IMR-90 (cell line): ENCODE data around the gene SRCAP. TPM values are rescaled to one million over a fixed set of nuclear protein-coding genes. Genes with fewer than 3 reads are reported as not detected.

Source experiments
- ATAC-seq: fragments of 200-7000 bp; cut with Tn5 transposase; 2 replicates; pipeline ENCODE4 v1.9.1; 2020; ENCODE audit warnings: low read depth, mild to moderate bottlenecking, moderate library complexity
- Bru-seq: library from RNA; stranded (reverse); fragments of 400-500 nt; gene quantifications from one replicate; lab custom pipeline; 2021; lab: Mats Ljungman, UMichigan
- BruChase-seq, 2 experiments: library from RNA; stranded (reverse); fragments of 400-500 nt; gene quantifications; one replicate each; lab custom pipeline; 2021; lab: Mats Ljungman, UMichigan
- BruUV-seq: library from RNA; stranded (reverse); fragments of 400-500 nt; replicated peaks from 2 replicates; lab custom pipeline; 2021; lab: Mats Ljungman, UMichigan
- CTCF ChIA-PET: fragments of 300-600 bp; formaldehyde crosslinking; extraction: SDS; loops from one replicate; lab custom pipeline; 2021; ENCODE audit warnings: antibody characterized with exemption; lab: Yijun Ruan, JAX
- POLR2A ChIA-PET: fragments of 300-600 bp; sonication (Branson Sonifier 250); formaldehyde crosslinking; loops from one replicate; lab custom pipeline; 2022; ENCODE audit warnings: antibody characterized with exemption; ENCODE audit not compliant: unreplicated experiment; lab: Charles Lee
- DNase-seq: peaks from one replicate; pipeline ENCODE4 v3.0.0; 2013
- H2AFZ ChIP-seq: replicated peaks from 2 replicates; pipeline ENCODE3; 2013; ENCODE audit warnings: low read length, mild to moderate bottlenecking; ENCODE audit not compliant: poor library complexity
- H2AK5ac ChIP-seq: 2 replicates; pipeline ENCODE4 v1.6.1; 2013; ENCODE audit warnings: low read depth, low read length, inconsistent platforms
- H2AK9ac ChIP-seq: replicated peaks from 2 replicates; pipeline ENCODE3; 2013; ENCODE audit warnings: mild to moderate bottlenecking, low read depth, low read length, moderate library complexity; ENCODE audit not compliant: poor library complexity
- H2BK120ac ChIP-seq: 2 replicates; pipeline ENCODE4 v1.6.1; 2013; ENCODE audit warnings: low read depth, low read length, inconsistent platforms
- H2BK15ac ChIP-seq: 3 replicates; pipeline ENCODE4 v1.6.1; 2013; ENCODE audit warnings: low read depth, low read length, inconsistent platforms
- H2BK20ac ChIP-seq: 2 replicates; pipeline ENCODE4 v1.6.1; 2013; ENCODE audit warnings: low read depth, mild to moderate bottlenecking, inconsistent platforms, low read length, moderate library complexity
- H2BK5ac ChIP-seq: 2 replicates; pipeline ENCODE4 v1.6.1; 2013; ENCODE audit warnings: mild to moderate bottlenecking, low read depth, low read length, inconsistent platforms; ENCODE audit not compliant: poor library complexity, severe bottlenecking
- H3K14ac ChIP-seq: replicated peaks from 2 replicates; pipeline ENCODE4 v1.6.1; 2013; ENCODE audit warnings: low read depth, low read length, inconsistent platforms
- H3K18ac ChIP-seq: 2 replicates; pipeline ENCODE4 v1.6.1; 2013; ENCODE audit warnings: low read depth, low read length, control low read depth
- H3K23ac ChIP-seq: 2 replicates; pipeline ENCODE4 v1.6.1; 2013; ENCODE audit warnings: low read depth, low read length, inconsistent platforms
- H3K27ac ChIP-seq: 2 replicates; pipeline ENCODE4 v1.5.1; 2013; ENCODE audit warnings: mild to moderate bottlenecking, control low read depth, low read length; ENCODE audit not compliant: insufficient read depth
- H3K27me3 ChIP-seq: 2 replicates; pipeline ENCODE4 v1.6.1; 2013; ENCODE audit warnings: low read length; ENCODE audit not compliant: control insufficient read depth, insufficient read depth
- H3K36me3 ChIP-seq: 2 replicates; pipeline ENCODE4 v1.6.1; 2013; ENCODE audit warnings: low read length, mixed read lengths; ENCODE audit not compliant: control insufficient read depth, insufficient read depth
- H3K4ac ChIP-seq: 2 replicates; pipeline ENCODE4 v1.6.1; 2013; ENCODE audit warnings: low read depth, low read length, inconsistent platforms
- H3K4me1 ChIP-seq: 2 replicates; pipeline ENCODE4 v1.6.1; 2013; ENCODE audit warnings: low read length, mixed read lengths; ENCODE audit not compliant: control insufficient read depth, insufficient read depth
- H3K4me2 ChIP-seq: 2 replicates; pipeline ENCODE4 v1.6.1; 2013; ENCODE audit warnings: low read depth, mild to moderate bottlenecking, control low read depth, low read length, moderate library complexity
- H3K4me3 ChIP-seq: 2 replicates; pipeline ENCODE4 v1.5.1; 2013; ENCODE audit warnings: low read depth, mild to moderate bottlenecking, control low read depth, low read length, moderate library complexity; ENCODE audit not compliant: insufficient read depth
- H3K56ac ChIP-seq: 2 replicates; pipeline ENCODE4 v1.6.1; 2013; ENCODE audit warnings: low read length, inconsistent platforms; ENCODE audit not compliant: insufficient read depth; ENCODE audit errors: extremely low read depth
- H3K79me1 ChIP-seq, 2 experiments: 2 replicates each; pipeline ENCODE4 v1.6.1; 2013; ENCODE audit warnings: low read length in 2 of 2, inconsistent platforms in 1 of 2, low read depth in 1 of 2
- H3K9ac ChIP-seq: 2 replicates; pipeline ENCODE4 v1.6.1; 2013; ENCODE audit warnings: low read depth, low read length, control low read depth
- H3K9me1 ChIP-seq: 2 replicates; pipeline ENCODE4 v1.6.1; 2013; ENCODE audit warnings: low read length, inconsistent platforms; ENCODE audit not compliant: insufficient read depth
- H3K9me3 ChIP-seq: 2 replicates; pipeline ENCODE4 v1.6.1; 2013; ENCODE audit warnings: low read length; ENCODE audit not compliant: control insufficient read depth, insufficient read depth
- H4K20me1 ChIP-seq: 2 replicates; pipeline ENCODE4 v1.6.1; 2013; ENCODE audit warnings: low read length, inconsistent platforms; ENCODE audit not compliant: insufficient read depth
- H4K5ac ChIP-seq: 2 replicates; pipeline ENCODE4 v1.6.1; 2013; ENCODE audit warnings: mild to moderate bottlenecking, low read depth, low read length, control low read depth
- H4K8ac ChIP-seq, 2 experiments: 2 replicates each; pipeline ENCODE4 v1.6.1; 2013; ENCODE audit warnings: low read depth in 2 of 2, low read length in 2 of 2, control low read depth in 1 of 2, inconsistent platforms in 1 of 2
- H4K91ac ChIP-seq: 2 replicates; pipeline ENCODE4 v1.6.1; 2013; ENCODE audit warnings: low read depth, low read length, inconsistent platforms; ENCODE audit not compliant: insufficient read depth
- BHLHE40 ChIP-seq: fragments of 150-350 bp; IDR thresholded peaks from 2 replicates; pipeline ENCODE4 v1.6.1; 2016; ENCODE audit warnings: mild to moderate bottlenecking, low read depth, low read length
- CEBPB ChIP-seq: IDR thresholded peaks from 2 replicates; pipeline ENCODE4 v1.6.1; 2012; ENCODE audit warnings: low read depth, low read length, improper control_type of control experiment
- ELK1 ChIP-seq: fragments of 150-350 bp; IDR thresholded peaks from 2 replicates; pipeline ENCODE4 v1.6.1; 2016; ENCODE audit warnings: low read depth, mild to moderate bottlenecking, low read length, moderate library complexity, borderline replicate concordance
- FOS ChIP-seq: fragments of 150-350 bp; IDR thresholded peaks from 2 replicates; pipeline ENCODE4 v1.6.1; 2016; ENCODE audit warnings: low read depth, low read length
- MAFK ChIP-seq: IDR thresholded peaks from 2 replicates; pipeline ENCODE4 v1.6.1; 2012; ENCODE audit warnings: low read depth, low read length, improper control_type of control experiment
- MAZ ChIP-seq: IDR thresholded peaks from 2 replicates; pipeline ENCODE4 v1.6.1; 2012; ENCODE audit warnings: low read depth, mild to moderate bottlenecking, low read length, improper control_type of control experiment, moderate library complexity, borderline replicate concordance
- MXI1 ChIP-seq: IDR thresholded peaks from 2 replicates; pipeline ENCODE4 v1.6.1; 2012; ENCODE audit warnings: low read depth, mild to moderate bottlenecking, low read length, moderate library complexity, borderline replicate concordance
- NFE2L2 ChIP-seq: fragments of 150-350 bp; IDR thresholded peaks from 2 replicates; pipeline ENCODE4 v1.6.1; 2016; ENCODE audit warnings: low read depth, mild to moderate bottlenecking, low read length
- POLR2A ChIP-seq: IDR thresholded peaks from 2 replicates; pipeline ENCODE4 v1.6.1; 2012; ENCODE audit warnings: mild to moderate bottlenecking, low read depth, low read length
- RAD21 ChIP-seq: IDR thresholded peaks from 2 replicates; pipeline ENCODE4 v1.6.1; 2012; ENCODE audit warnings: low read length, improper control_type of control experiment
- RCOR1 ChIP-seq: IDR thresholded peaks from 2 replicates; pipeline ENCODE4 v1.6.1; 2012; ENCODE audit warnings: mild to moderate bottlenecking, low read length, improper control_type of control experiment; ENCODE audit not compliant: insufficient replicate concordance
- RFX5 ChIP-seq: IDR thresholded peaks from 2 replicates; pipeline ENCODE4 v1.8.0; 2012; ENCODE audit warnings: low read depth, mild to moderate bottlenecking, low read length, moderate library complexity
- SMC3 ChIP-seq: fragments of 150-350 bp; IDR thresholded peaks from 2 replicates; pipeline ENCODE4 v1.6.1; 2016; ENCODE audit warnings: low read depth, mild to moderate bottlenecking, antibody characterized with exemption, low read length, moderate library complexity
- USF2 ChIP-seq: fragments of 150-350 bp; IDR thresholded peaks from 2 replicates; pipeline ENCODE4 v1.6.1; 2017; ENCODE audit warnings: mild to moderate bottlenecking, antibody characterized with exemption, low read length, low read depth
- WGBS, 2 experiments: methylation state at CpG; one replicate each; pipeline versions ENCODE4 v1.1.5 to v1.1.7; 2013; ENCODE audit warnings: missing lambda C conversion rate in 2 of 2; ENCODE audit not compliant: insufficient read length in 1 of 2; ENCODE audit errors: extremely low coverage in 2 of 2; 5-methylcytosine and 5-hydroxymethylcytosine counted together
- dilution Hi-C: fragments of 300-500 bp; cut with HindIII; formaldehyde crosslinking; loops from one replicate; pipeline ENCODE4 v1.14.3; 2018; ENCODE audit warnings: low sequenced_read_pairs; ENCODE audit not compliant: unreplicated experiment
- in situ Hi-C: fragments of 300-500 bp; cut with MboI; formaldehyde crosslinking; loops from 3 replicates; pipeline ENCODE4 v1.14.3; 2019; ENCODE audit warnings: low sequenced_read_pairs, inconsistent platforms, mixed read lengths
- intact Hi-C: fragments of 100-400 bp; cut with micrococcal nuclease; formaldehyde crosslinking; loops from 2 replicates; pipeline ENCODE4 v1.10.0; 2022
- long read RNA-seq: library from polyadenylated mRNA; unstranded; transcript quantifications from one replicate; pipeline ENCODE4 v2.0.0, GENCODE V29; 2021; ENCODE audit not compliant: unreplicated experiment
- polyA plus RNA-seq, 3 experiments: library from polyadenylated mRNA; depleted of rRNA; stranded (reverse); fragments of >200 nt; gene quantifications; 2 replicates each; pipeline ENCODE4 v1.2.3, GENCODE V29; 2012; ENCODE audit warnings: low replicate concordance in 1 of 3
- total RNA-seq: library from RNA; depleted of rRNA; stranded (reverse); fragments of >200 nt; gene quantifications from 2 replicates; pipeline ENCODE4 v1.2.3, GENCODE V29; 2012; rRNA removed

Gene SRCAP
- total RNA-seq (4.5 and 6.4 TPM in 2 replicates), polyA plus RNA-seq (2012; rRNA removed) (8.2 and 8.9 TPM in 2 replicates), Bru-seq, nascent RNA (percentile 86 among the genes with signal in this experiment), BruChase-seq, experiment 1, labeled RNA remaining after a 6-hour chase (percentile 91 among the genes with signal in this experiment), BruChase-seq, experiment 2, labeled RNA remaining after a 2-hour chase (percentile 85 among the genes with signal in this experiment)
- 3.1 and 6.8 TPM in 2 replicates for polyA plus RNA-seq (2012; cell fraction: cytosol; rRNA removed)
- polyA plus RNA-seq (2012; cell fraction: nucleus; rRNA removed; ENCODE audit: low replicate concordance), result 15.4 and 26.0 TPM in 2 replicates
- long read RNA-seq, partial matches to known transcripts, result 0 of 1 reads
- long read RNA-seq, other reads (novel, unspliced or antisense), result 1 of 1 reads

- peaks cover 8% of the 10 kb centered on the region for H3K4me1 ChIP-seq
- H3K14ac ChIP-seq, result peak within 1 kb of the TSS; percentile 99
- 5% methylated on average over 6 of the region's 57 CpGs; no CpG with 5 or more reads in 1 of the 2 experiments for WGBS, 2 experiments
- H3K56ac ChIP-seq, result peak within 1 kb of the TSS; percentile 99
- H2AFZ ChIP-seq, result peak within 1 kb of the TSS; percentile 100
- peaks cover 21% of the 10 kb centered on the region for H3K36me3 ChIP-seq
- peak within 1 kb of the TSS; percentile 100 for H2AK9ac ChIP-seq
- H3K27ac ChIP-seq, result peak within 1 kb of the TSS; percentile 99
- ChIA-PET CTCF (no interaction called here), POLR2A (no interaction called here)
- peaks cover 4% of the 10 kb centered on the region for H3K9me1 ChIP-seq
- peak within 1 kb of the TSS; percentile 97 for H3K18ac ChIP-seq
- H3K9ac ChIP-seq, result peak within 1 kb of the TSS; percentile 99
- peaks cover 8 to 37% of the 10 kb centered on the region in 2 experiments; a peak in 3 of 4 replicates for H3K79me1 ChIP-seq
- in situ Hi-C loops, result no loop called here
- H4K5ac ChIP-seq, result peak within 1 kb of the TSS; percentile 99
- ATAC-seq, result peak; percentile 69
- peak within 1 kb of the TSS; percentile 100 for H2BK5ac ChIP-seq
- peaks cover 18% of the 10 kb centered on the region for H4K20me1 ChIP-seq
- intact Hi-C loops, result loop anchor here (5.0 kb wide), 1 partner anchor 223 kb away; the partner anchor contains the start of gene FBXL19
- no peaks in the 10 kb centered on the region for H3K27me3 ChIP-seq
- peak within 1 kb of the TSS; percentile 100 for H4K91ac ChIP-seq
- peak within 1 kb of the TSS; percentile 85 for H3K4me3 ChIP-seq
- BruUV-seq, result TSS peak; percentile 46
- peak; percentile 64 for DNase-seq
- H3K23ac ChIP-seq, result peak within 1 kb of the TSS; percentile 98
- H2BK20ac ChIP-seq, result no peak within 1 kb of the TSS
- H3K4me2 ChIP-seq, result peak within 1 kb of the TSS; percentile 94
- peak within 1 kb of the TSS; percentile 93; the same call in 1 of the 3 replicates for H2BK15ac ChIP-seq
- H2BK120ac ChIP-seq, result peak within 1 kb of the TSS; percentile 97
- dilution Hi-C loops, result no loop called here
- H2AK5ac ChIP-seq, result peak within 1 kb of the TSS; percentile 99
- H4K8ac ChIP-seq, result peak within 1 kb of the TSS; percentile 88 to 100
- H3K4ac ChIP-seq, result peak within 1 kb of the TSS; percentile 99
- no peaks in the 10 kb centered on the region for H3K9me3 ChIP-seq
- TF ChIP-seq BHLHE40, result peak; percentile 11; the same call in 1 of the 2 replicates
- peak; percentile 53; the same call in 1 of the 2 replicates for TF ChIP-seq MXI1
- no peak for TF ChIP-seq FOS
- no peak for TF ChIP-seq MAFK
- peak; percentile 12 for TF ChIP-seq RCOR1
- TF ChIP-seq RAD21, result no peak
- no peak for TF ChIP-seq SMC3
- peak; percentile 80; the same call in 1 of the 2 replicates for TF ChIP-seq MAZ
- no peak for TF ChIP-seq USF2
- no peak for TF ChIP-seq NFE2L2
- TF ChIP-seq ELK1, result no peak
- no peak for TF ChIP-seq RFX5
- TF ChIP-seq CEBPB, result no peak
- TF ChIP-seq POLR2A, result no peak
Observed at GRCh38 chr16:30698816-30699614, at the start of gene SRCAP. Gene SRCAP, plus strand, starts transcription at chr16:30699171. Its CDS starts 1,654 bp downstream, at chr16:30700825.
